Stomach smooth muscle (tissue), 2 donors: ENCODE results near the gene MYL2.

Source experiments
- H3K27ac ChIP-seq: one replicate; pipeline ENCODE4 v1.7.0; 2013; ENCODE audit warnings: mild to moderate bottlenecking, low read length, inconsistent platforms
- H3K27me3 ChIP-seq, 2 donors: one replicate each; pipeline ENCODE4 v1.7.0; 2013; ENCODE audit warnings: low read length in 2 of 2; ENCODE audit not compliant: insufficient read depth in 2 of 2, control insufficient read depth in 1 of 2
- H3K36me3 ChIP-seq, 2 donors: one replicate each; pipeline ENCODE4 v1.7.0; 2013; ENCODE audit warnings: low read length in 2 of 2; ENCODE audit not compliant: control insufficient read depth in 2 of 2, insufficient read depth in 2 of 2
- H3K4me1 ChIP-seq: one replicate; pipeline ENCODE4 v1.7.0; 2013; ENCODE audit warnings: low read length; ENCODE audit not compliant: control insufficient read depth, insufficient read depth
- H3K4me3 ChIP-seq, 2 donors: one replicate each; pipeline ENCODE4 v1.7.0; 2013; ENCODE audit warnings: low read length in 2 of 2
- H3K9ac ChIP-seq, 2 donors: one replicate each; pipeline ENCODE4 v1.7.0; 2013; ENCODE audit warnings: low read length in 2 of 2, mild to moderate bottlenecking in 1 of 2
- H3K9me3 ChIP-seq, 2 donors: one replicate each; pipeline ENCODE4 v1.7.0; 2013; ENCODE audit warnings: low read length in 2 of 2; ENCODE audit not compliant: control insufficient read depth in 2 of 2
- donor health status: healthy.
- donor health status: Pancreatic carcinoma.

Gene MYL2

GRCh38 chr12:110940933-110941332, 20.6 kb upstream of the MYL2 start:
- H3K27me3 ChIP-seq: peaks cover 5 to 11% of the 10 kb centered on the region in 2 donors
- no peaks in the 10 kb centered on the region for H3K36me3 ChIP-seq
- peaks cover 3% of the 10 kb centered on the region for H3K4me1 ChIP-seq
- H3K9ac ChIP-seq: no peak overlapping the region
- H3K4me3 ChIP-seq: no peak overlapping the region
- H3K27ac ChIP-seq: no peak overlapping the region
- H3K9me3 ChIP-seq: peaks cover 2 to 5% of the 10 kb centered on the region in 2 donors

GRCh38 chr12:110940296-110940695, 19.9 kb upstream of the MYL2 start:
- Histone ChIP-seq H3K27me3 (peaks cover 10 to 11% of the 10 kb centered on the region in 2 donors), H3K9ac (no peak overlapping the region), H3K4me1 (peaks cover 3% of the 10 kb centered on the region)

GRCh38 chr12:110937104-110937641, 16.8 kb upstream of the MYL2 start:
- H3K27ac ChIP-seq: no peak overlapping the region
- H3K9me3 ChIP-seq: no peaks in the 10 kb centered on the region
- H3K36me3 ChIP-seq: no peaks in the 10 kb centered on the region
- H3K4me3 ChIP-seq: no peak overlapping the region
- H3K9ac ChIP-seq: no peak overlapping the region
- H3K27me3 ChIP-seq: peaks cover 11 to 16% of the 10 kb centered on the region in 2 donors
- peaks cover 3% of the 10 kb centered on the region for H3K4me1 ChIP-seq

More at GRCh38 chr12:110940296-110940695, 19.9 kb upstream of the MYL2 start:
- H3K9me3 ChIP-seq: no peaks in the 10 kb centered on the region
- no peak overlapping the region for H3K27ac ChIP-seq
- no peak overlapping the region for H3K4me3 ChIP-seq
- H3K36me3 ChIP-seq: no peaks in the 10 kb centered on the region

GRCh38 chr12:110936367-110937103, 16.2 kb upstream of the MYL2 start:
- H3K27ac ChIP-seq: no peak overlapping the region
- no peaks in the 10 kb centered on the region for H3K36me3 ChIP-seq
- no peaks in the 10 kb centered on the region for H3K9me3 ChIP-seq
- H3K4me1 ChIP-seq: peaks cover 3% of the 10 kb centered on the region
- peaks cover 12 to 16% of the 10 kb centered on the region in 2 donors for H3K27me3 ChIP-seq
- H3K9ac ChIP-seq: no peak overlapping the region
- H3K4me3 ChIP-seq: no peak overlapping the region

- Histone ChIP-seq H3K4me1 (peaks cover 3% of the 10 kb centered on the region), H3K27me3 (peaks cover 14 to 16% of the 10 kb centered on the region in 2 donors), H3K36me3 (no peaks in the 10 kb centered on the region), H3K4me3 (no peak overlapping the region), H3K9ac (no peak overlapping the region), H3K9me3 (no peaks in the 10 kb centered on the region), H3K27ac (no peak overlapping the region)
Observed at GRCh38 chr12:110935588-110935987, 15.2 kb upstream of the MYL2 start.

- Histone ChIP-seq H3K27ac (no peak overlapping the region), H3K9me3 (no peaks in the 10 kb centered on the region), H3K36me3 (no peaks in the 10 kb centered on the region), H3K27me3 (peaks cover 16 to 18% of the 10 kb centered on the region in 2 donors), H3K4me3 (no peak overlapping the region), H3K9ac (no peak overlapping the region), H3K4me1 (peaks cover 3% of the 10 kb centered on the region)
Observed at GRCh38 chr12:110934093-110934852, 13.9 kb upstream of the MYL2 start.

- H3K27me3 ChIP-seq: peaks cover 16 to 18% of the 10 kb centered on the region in 2 donors
- no peak overlapping the region for H3K4me3 ChIP-seq
- H3K27ac ChIP-seq: no peak overlapping the region
- H3K36me3 ChIP-seq: no peaks in the 10 kb centered on the region
- H3K4me1 ChIP-seq: peaks cover 3% of the 10 kb centered on the region
- no peaks in the 10 kb centered on the region for H3K9me3 ChIP-seq
- no peak overlapping the region for H3K9ac ChIP-seq
Observed at GRCh38 chr12:110933326-110933974, 13.1 kb upstream of the MYL2 start.

- Histone ChIP-seq H3K9ac (no peak overlapping the region), H3K4me1 (no peaks in the 10 kb centered on the region), H3K36me3 (no peaks in the 10 kb centered on the region), H3K4me3 (no peak overlapping the region), H3K27ac (no peak overlapping the region), H3K27me3 (peaks cover 17 to 18% of the 10 kb centered on the region in 2 donors), H3K9me3 (no peaks in the 10 kb centered on the region)
Observed at GRCh38 chr12:110932046-110932445, 11.7 kb upstream of the MYL2 start.

- H3K9me3 ChIP-seq: no peaks in the 10 kb centered on the region
- no peak overlapping the region for H3K9ac ChIP-seq
- H3K4me1 ChIP-seq: no peaks in the 10 kb centered on the region
- H3K27me3 ChIP-seq: peaks cover 12 to 13% of the 10 kb centered on the region in 2 donors
- no peaks in the 10 kb centered on the region for H3K36me3 ChIP-seq
- H3K4me3 ChIP-seq: no peak overlapping the region
- no peak overlapping the region for H3K27ac ChIP-seq
Observed at GRCh38 chr12:110931315-110931728, 10.9 kb upstream of the MYL2 start.
